ENCODE data around the gene FBXO38. TPM values are rescaled to one million over a fixed set of nuclear protein-coding genes. Genes with fewer than 3 reads are reported as not detected.

The FBXO38 gene
- total and polyA plus RNA-seq, 2 of the 4 experiments (the other 2 are of a cell fraction), result 14.9 to 70.1 TPM

DNA sequence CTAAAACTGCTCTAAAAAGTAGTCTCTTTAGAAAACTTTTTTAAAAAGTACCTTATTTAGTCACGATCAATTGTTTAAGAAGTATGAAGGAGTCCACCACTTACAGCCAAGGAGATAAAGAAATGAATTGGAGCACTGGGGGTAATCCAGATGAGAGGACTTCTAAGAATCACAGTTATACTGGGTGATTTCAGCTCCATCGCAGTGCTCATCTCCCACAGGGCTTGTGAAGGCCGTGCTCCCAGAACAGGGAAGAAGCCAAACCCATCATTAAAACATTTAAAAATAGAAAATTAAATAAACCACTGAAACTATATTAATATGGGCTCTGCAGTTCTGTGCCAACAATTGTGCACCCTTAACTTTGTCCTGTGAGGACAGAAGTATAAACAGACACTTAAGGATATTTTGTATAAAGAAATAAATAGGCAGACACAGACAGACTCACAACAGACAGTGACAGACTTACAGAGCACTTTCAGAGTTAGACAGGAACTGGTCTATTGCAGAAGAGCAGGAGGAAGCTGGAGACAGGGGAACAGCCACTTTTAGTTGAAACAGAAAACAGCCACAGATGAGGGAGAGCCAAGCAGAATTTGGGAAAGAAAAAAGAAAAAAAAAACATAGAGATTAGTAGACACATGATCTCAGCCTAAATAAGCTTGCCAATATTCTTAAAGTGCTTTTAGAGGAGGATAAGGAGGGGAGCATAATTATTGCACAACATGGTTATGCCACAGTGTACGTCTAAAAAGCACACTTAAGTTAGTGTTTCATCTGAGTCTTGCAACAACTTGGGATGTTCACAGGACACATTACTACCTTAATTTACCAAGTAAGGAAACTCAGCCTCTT, 81.8 kb downstream of the FBXO38 start:
- Histone ChIP-seq H2BK20ac (ENCODE audit: low read depth, low read length) (no peak overlapping the region), H4K8ac (ENCODE audit: low read depth in 2 of 2, low read length in 2 of 2) (no peak overlapping the region), H2BK120ac (ENCODE audit: low read depth, low read length) (no peak overlapping the region), H3K4ac (ENCODE audit: low read depth, low read length) (no peak overlapping the region), H3K14ac (replicated peaks; ENCODE audit: low read depth, low read length) (no peak overlapping the region), H3K79me1 (ENCODE audit: low read depth in 1 of 2, low read length in 2 of 2) (no peaks in the 10 kb centered on the region), H2BK5ac (ENCODE audit: low read depth, low read length, poor library complexity, severe bottlenecking) (no peak overlapping the region), H2BK15ac (ENCODE audit: low read depth, low read length) (no peak overlapping the region), H4K91ac (ENCODE audit: insufficient read depth, low read depth, low read length) (no peak overlapping the region), H3K9ac (ENCODE audit: low read depth, low read length) (no peak overlapping the region), H2AK9ac (replicated peaks; ENCODE audit: low read depth, low read length, poor library complexity) (no peak overlapping the region), H3K4me1 (ENCODE audit: control insufficient read depth, insufficient read depth, low read length) (peaks cover 4% of the 10 kb centered on the region; the same call in 1 of the 2 replicates), H4K20me1 (ENCODE audit: insufficient read depth, low read length) (no peaks in the 10 kb centered on the region), H2AK5ac (ENCODE audit: low read depth, low read length) (no peak overlapping the region), H3K36me3 (ENCODE audit: control insufficient read depth, insufficient read depth, low read length) (no peaks in the 10 kb centered on the region), H2AFZ (replicated peaks; ENCODE audit: low read length, poor library complexity) (no peak overlapping the region), H4K5ac (ENCODE audit: low read depth, low read length) (no peak overlapping the region), H3K56ac (ENCODE audit: extremely low read depth, insufficient read depth, low read length) (no peak overlapping the region), H3K4me2 (ENCODE audit: low read depth, low read length) (no peak overlapping the region), H3K9me1 (ENCODE audit: insufficient read depth, low read length) (no peaks in the 10 kb centered on the region), H3K18ac (ENCODE audit: low read depth, low read length) (no peak overlapping the region), H3K23ac (ENCODE audit: low read depth, low read length) (no peak overlapping the region), H3K4me3 (ENCODE audit: insufficient read depth, low read depth, low read length) (no peak overlapping the region), H3K9me3 (ENCODE audit: control insufficient read depth, insufficient read depth, low read length) (no peaks in the 10 kb centered on the region), H3K27me3 (ENCODE audit: control insufficient read depth, insufficient read depth, low read length) (no peaks in the 10 kb centered on the region; the same call in 1 of the 2 replicates), H3K27ac (ENCODE audit: insufficient read depth, low read length) (no peak overlapping the region)
- ChIA-PET CTCF (interaction anchor here (0.6 kb wide), 1 partner anchor 255 kb away, joined by 3 read pairs; no protein-coding TSS in a partner anchor), POLR2A (ENCODE audit: unreplicated experiment) (no interaction called here)
- BruUV-seq (replicated peaks), result no TSS peak
- TF ChIP-seq CEBPB (IDR thresholded peaks at IDR 0.05; ENCODE audit: low read depth, low read length) (peak; percentile 70), SMC3 (IDR thresholded peaks at IDR 0.05; ENCODE audit: low read depth, low read length) (no peak)
- DNase-seq (no peak), ATAC-seq (ENCODE audit: low read depth) (no peak)
- intact Hi-C loops (cut with micrococcal nuclease), result no loop called here
- no CpG with 5 or more reads among the region's 4 CpGs for WGBS, 2 experiments (ENCODE audit: extremely low coverage in 2 of 2, insufficient read length in 1 of 2)
- in situ Hi-C loops (cut with MboI; ENCODE audit: low sequenced_read_pairs), result no loop called here
- dilution Hi-C loops (cut with HindIII; ENCODE audit: low sequenced_read_pairs, unreplicated experiment), result no loop called here

Measured in IMR-90 (cell line).